BLaER1 (cell line): ENCODE results near the gene UBE2B.
"Not testable (repeated sequence)": the region's sequence is repeated elsewhere in the genome, so short reads cannot be mapped to it uniquely, and the experiment has no call there.

Experiments used
- H3K27ac ChIP-seq: shearing (Covaris generic); formaldehyde crosslinking; 2 replicates; pipeline ENCODE4 v1.8.1; 2022
- H3K27me3 ChIP-seq: shearing (Covaris generic); formaldehyde crosslinking; 2 replicates; pipeline ENCODE4 v1.8.1; 2022
- H3K36me3 ChIP-seq: shearing (Covaris generic); formaldehyde crosslinking; 2 replicates; pipeline ENCODE4 v1.8.1; 2022
- H3K4me1 ChIP-seq: shearing (Covaris generic); formaldehyde crosslinking; 2 replicates; pipeline ENCODE4 v1.8.1; 2022
- H3K4me2 ChIP-seq: shearing (Covaris generic); formaldehyde crosslinking; 2 replicates; pipeline ENCODE4 v1.8.1; 2022
- H3K4me3 ChIP-seq: shearing (Covaris generic); formaldehyde crosslinking; 2 replicates; pipeline ENCODE4 v1.8.1; 2022
- H3K9ac ChIP-seq: shearing (Covaris generic); formaldehyde crosslinking; 2 replicates; pipeline ENCODE4 v1.8.1; 2022
- H3K9me3 ChIP-seq: shearing (Covaris generic); formaldehyde crosslinking; 2 replicates; pipeline ENCODE4 v1.8.1; 2022
- H4K20me1 ChIP-seq: shearing (Covaris generic); formaldehyde crosslinking; 2 replicates; pipeline ENCODE4 v1.8.1; 2022
- Cebpa-rat ChIP-seq: shearing (Covaris generic); IDR thresholded peaks from 2 replicates; pipeline ENCODE4 v1.8.1; 2022

Gene UBE2B

DNA sequence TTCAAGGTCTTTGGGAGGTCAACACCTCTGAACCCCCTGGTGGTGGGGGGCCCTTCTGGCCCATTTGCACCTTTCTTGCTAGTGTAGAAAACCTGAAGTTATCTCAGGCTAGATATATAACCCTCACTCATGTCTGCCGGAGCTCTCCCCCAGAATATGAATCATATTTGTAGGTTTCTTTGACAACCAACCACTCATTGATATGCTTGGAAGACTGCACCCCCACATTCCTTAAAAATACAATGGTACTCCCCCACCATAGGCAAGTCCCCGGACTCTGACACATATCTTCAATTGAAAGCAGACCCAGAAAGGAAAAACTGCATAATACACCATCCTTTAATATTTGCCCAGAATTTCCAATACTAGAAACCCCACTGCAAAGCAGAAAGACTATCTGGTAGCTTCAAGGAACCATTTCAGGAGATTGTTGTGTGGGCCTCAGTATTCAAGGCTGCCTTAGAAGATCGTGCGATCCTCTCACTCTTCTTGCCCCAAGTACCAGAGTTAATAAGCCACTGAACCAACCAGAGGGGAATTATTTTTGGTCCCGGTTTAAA, 978 bp upstream of the UBE2B start:
- TF ChIP-seq Cebpa-rat: no peak
- Histone ChIP-seq H3K4me3 (peak overlapping the region; percentile 92), H3K4me1 (peaks cover 49% of the 10 kb centered on the region), H4K20me1 (peaks cover 38% of the 10 kb centered on the region), H3K9me3 (no peaks in the 10 kb centered on the region; the same call in 1 of the 2 replicates), H3K27ac (peak overlapping the region; percentile 98), H3K36me3 (peaks cover 12% of the 10 kb centered on the region), H3K27me3 (no peaks in the 10 kb centered on the region), H3K9ac (peak overlapping the region; percentile 99), H3K4me2 (peak overlapping the region; percentile 81)

DNA sequence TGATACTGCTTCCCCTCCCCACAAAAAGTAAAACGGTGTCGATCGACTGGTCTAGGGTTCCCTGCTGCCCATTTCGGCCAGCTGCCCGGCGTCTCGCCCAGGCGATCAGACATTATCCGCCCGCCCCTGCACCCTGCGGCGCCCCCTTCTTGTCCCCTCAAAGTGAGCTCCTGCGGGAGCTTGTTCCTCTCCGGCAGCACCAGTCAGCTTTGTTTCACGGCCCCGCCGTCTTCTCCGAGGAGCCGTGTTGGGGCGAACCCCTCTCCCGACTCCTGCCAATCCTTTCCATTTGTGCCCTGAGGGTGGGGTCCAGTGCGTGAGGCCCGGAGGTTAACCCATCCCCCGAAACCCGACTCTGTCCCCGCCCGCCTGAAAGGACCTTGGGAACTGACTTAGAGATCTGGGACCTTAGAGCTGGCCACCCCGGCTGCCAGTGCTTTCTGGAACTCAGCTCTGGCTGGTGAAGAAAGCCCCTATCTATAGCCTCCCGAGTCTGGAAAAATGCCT, 518 bp downstream of the UBE2B start:
- Histone ChIP-seq H3K4me3 (peak overlapping the region; percentile 92), H3K4me2 (peak overlapping the region; percentile 96), H4K20me1 (peaks cover 50% of the 10 kb centered on the region), H3K36me3 (peaks cover 25% of the 10 kb centered on the region), H3K4me1 (peaks cover 38% of the 10 kb centered on the region), H3K9me3 (no peaks in the 10 kb centered on the region; the same call in 1 of the 2 replicates), H3K27ac (peak overlapping the region; percentile 98), H3K9ac (peak overlapping the region; percentile 99), H3K27me3 (no peaks in the 10 kb centered on the region)
- no peak for TF ChIP-seq Cebpa-rat

DNA sequence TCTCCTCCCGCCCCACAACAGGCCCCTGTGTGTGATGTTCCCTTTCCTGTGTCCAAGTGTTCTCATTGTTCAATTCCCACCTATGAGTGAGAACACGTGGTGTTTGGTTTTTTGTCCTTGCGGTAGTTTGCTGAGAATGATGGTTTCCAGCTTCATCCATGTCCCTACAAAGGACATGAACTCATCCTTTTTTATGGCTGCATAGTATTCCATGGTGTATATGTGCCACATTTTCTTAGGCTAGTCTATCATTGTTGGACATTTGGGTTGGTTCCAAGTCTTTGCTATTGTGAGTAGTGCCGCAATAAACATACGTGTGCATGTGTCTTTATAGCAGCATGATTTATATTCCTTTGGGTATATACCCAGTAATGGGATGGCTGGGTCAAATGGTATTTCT, 2.3 kb downstream of the UBE2B start:
- peaks cover 32% of the 10 kb centered on the region for H3K4me1 ChIP-seq
- not testable (repeated sequence) for H3K9ac ChIP-seq, H3K27ac ChIP-seq, H3K9me3 ChIP-seq, H3K4me3 ChIP-seq, H3K27me3 ChIP-seq
- H3K4me2 ChIP-seq: peak overlapping the region; percentile 96
- H4K20me1 ChIP-seq: peaks cover 68% of the 10 kb centered on the region
- H3K36me3 ChIP-seq: peaks cover 43% of the 10 kb centered on the region

- Histone ChIP-seq H3K4me2 (no peak overlapping the region), H3K27me3 (no peaks in the 10 kb centered on the region), H3K27ac (no peak overlapping the region), H4K20me1 (peaks cover 74% of the 10 kb centered on the region), H3K9me3 (no peaks in the 10 kb centered on the region), H3K9ac (no peak overlapping the region), H3K4me1 (peaks cover 32% of the 10 kb centered on the region), H3K36me3 (peaks cover 49% of the 10 kb centered on the region), H3K4me3 (no peak overlapping the region)
- TF ChIP-seq Cebpa-rat: no peak
Measured at GRCh38 chr5:134374232-134374631, 2.9 kb downstream of the UBE2B start.

GRCh38 chr5:134380346-134380745, 9.0 kb downstream of the UBE2B start:
- no peak for TF ChIP-seq Cebpa-rat
- H3K36me3 ChIP-seq: peaks cover 98% of the 10 kb centered on the region
- H4K20me1 ChIP-seq: peaks cover 94% of the 10 kb centered on the region
- H3K4me2 ChIP-seq: no peak overlapping the region
- H3K27ac ChIP-seq: no peak overlapping the region
- no peak overlapping the region for H3K9ac ChIP-seq
- no peak overlapping the region for H3K4me3 ChIP-seq
- H3K27me3 ChIP-seq: no peaks in the 10 kb centered on the region
- H3K9me3 ChIP-seq: no peaks in the 10 kb centered on the region
- H3K4me1 ChIP-seq: no peaks in the 10 kb centered on the region

- H3K36me3 ChIP-seq: peaks cover 99% of the 10 kb centered on the region
- not testable (repeated sequence) for H3K9me3 ChIP-seq, H3K9ac ChIP-seq, H3K27ac ChIP-seq, H3K4me3 ChIP-seq, H3K4me2 ChIP-seq, H3K27me3 ChIP-seq, H3K4me1 ChIP-seq
- peaks cover 95% of the 10 kb centered on the region for H4K20me1 ChIP-seq
Measured at GRCh38 chr5:134382204-134382603, 10.8 kb downstream of the UBE2B start.

DNA sequence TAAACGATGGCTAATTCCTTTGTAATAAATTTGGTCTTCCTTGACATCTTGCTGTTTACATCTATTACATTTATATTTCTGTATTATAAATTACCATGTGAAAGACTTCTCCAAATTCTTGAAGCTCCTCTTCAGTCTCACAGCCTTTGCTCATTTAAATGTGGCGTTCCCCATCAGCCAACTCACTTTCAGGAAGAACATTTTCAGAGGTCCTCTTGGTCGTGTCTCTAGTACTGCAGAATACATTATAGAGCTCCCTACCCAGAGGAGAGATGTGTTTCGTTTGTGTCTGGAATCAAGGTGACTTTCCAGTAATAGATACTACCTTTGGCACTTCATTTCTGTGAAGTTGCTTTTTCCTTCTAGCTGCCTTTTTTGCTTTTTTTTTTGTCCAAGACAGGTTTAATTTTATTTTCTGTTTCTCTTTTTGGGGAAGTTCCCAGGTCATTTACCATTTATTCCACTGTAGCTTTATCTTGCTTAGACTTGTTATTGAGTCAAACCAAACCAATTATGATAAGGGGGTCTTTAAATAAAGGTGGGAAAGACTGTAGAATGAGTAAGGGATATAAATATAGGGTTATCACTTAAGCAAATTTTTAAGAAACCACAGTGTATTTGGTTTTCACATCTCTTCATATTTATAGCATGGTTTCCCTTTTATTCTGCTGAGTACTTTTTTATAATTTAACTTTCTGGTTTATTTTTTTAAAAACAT, 12.8 kb downstream of the UBE2B start:
- Histone ChIP-seq H3K4me1 (no peaks in the 10 kb centered on the region), H3K27ac (no peak overlapping the region), H3K27me3 (no peaks in the 10 kb centered on the region), H3K36me3 (peaks cover 99% of the 10 kb centered on the region), H3K9ac (no peak overlapping the region), H3K4me2 (no peak overlapping the region), H4K20me1 (peaks cover 92% of the 10 kb centered on the region), H3K9me3 (no peaks in the 10 kb centered on the region), H3K4me3 (no peak overlapping the region)
- TF ChIP-seq Cebpa-rat: no peak

DNA sequence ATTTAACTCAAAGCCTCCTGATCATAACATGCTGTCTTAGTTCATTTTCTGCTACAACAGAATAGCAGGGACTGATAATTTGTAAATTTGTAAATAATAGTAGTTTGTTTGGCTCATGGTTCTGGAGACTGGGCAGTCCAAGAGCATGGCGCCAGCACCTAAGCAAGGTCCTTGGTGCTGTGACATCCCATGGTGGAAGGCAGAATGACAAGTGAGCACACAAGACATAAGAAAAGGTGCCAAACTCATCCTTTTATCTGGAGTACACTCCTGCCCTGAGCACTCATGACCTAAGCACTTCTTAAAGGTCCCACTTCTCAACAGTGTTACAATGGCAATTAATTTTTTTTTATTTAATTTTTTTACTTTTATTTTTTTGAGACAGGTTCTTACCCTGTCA, 16.1 kb downstream of the UBE2B start:
- Histone ChIP-seq H3K27me3 (no peaks in the 10 kb centered on the region), H3K9ac (no peak overlapping the region), H3K27ac (no peak overlapping the region), H3K4me1 (no peaks in the 10 kb centered on the region), H3K4me3 (no peak overlapping the region), H3K36me3 (peaks cover 97% of the 10 kb centered on the region), H4K20me1 (peaks cover 84% of the 10 kb centered on the region), H3K4me2 (no peak overlapping the region), H3K9me3 (no peaks in the 10 kb centered on the region)
- TF ChIP-seq Cebpa-rat: no peak

GRCh38 chr5:134392301-134392700, 20.9 kb downstream of the UBE2B start:
- no peak overlapping the region for H3K4me3 ChIP-seq
- H3K4me2 ChIP-seq: no peak overlapping the region
- H3K27ac ChIP-seq: no peak overlapping the region
- H4K20me1 ChIP-seq: peaks cover 54% of the 10 kb centered on the region
- peaks cover 98% of the 10 kb centered on the region for H3K36me3 ChIP-seq
- no peaks in the 10 kb centered on the region for H3K27me3 ChIP-seq
- no peaks in the 10 kb centered on the region for H3K9me3 ChIP-seq
- H3K4me1 ChIP-seq: no peaks in the 10 kb centered on the region
- no peak overlapping the region for H3K9ac ChIP-seq
- TF ChIP-seq Cebpa-rat: no peak

GRCh38 chr5:134394932-134395331, 23.6 kb downstream of the UBE2B start:
- Histone ChIP-seq H3K27ac (no peak overlapping the region), H3K36me3 (peaks cover 91% of the 10 kb centered on the region), H3K27me3 (no peaks in the 10 kb centered on the region), H3K4me3 (no peak overlapping the region), H3K4me2 (no peak overlapping the region), H3K9ac (no peak overlapping the region), H3K9me3 (no peaks in the 10 kb centered on the region), H4K20me1 (peaks cover 34% of the 10 kb centered on the region), H3K4me1 (no peaks in the 10 kb centered on the region)
- TF ChIP-seq Cebpa-rat: no peak
